H1 (cell line): Measurements from ENCODE around the gene TAF11L3. TPM values are rescaled to one million over a fixed set of nuclear protein-coding genes. Genes with fewer than 3 reads are reported as not detected.

ENCODE experiments used
- CTCF ChIA-PET: fragments of 300-600 bp; sonication (Branson Sonifier 250); formaldehyde crosslinking; loops from one replicate; lab custom pipeline; 2021; ENCODE audit not compliant: partially characterized antibody; lab: Charles Lee
- POLR2A ChIA-PET: fragments of 300-600 bp; sonication (Branson Sonifier 250); formaldehyde crosslinking; loops from one replicate; lab custom pipeline; 2021; ENCODE audit warnings: inconsistent platforms; ENCODE audit not compliant: partially characterized antibody; lab: Charles Lee
- DNase-seq, 2 experiments: peaks; one replicate each; pipeline versions ENCODE4 v3.0.0 to v3.0.0-alpha.2; 2010 to 2022; ENCODE audit warnings: low spot score in 2 of 2, low read depth in 1 of 2, mixed read lengths in 1 of 2
- FAIRE-seq: peaks from 2 replicates; lab custom pipeline; 2011; peaks lifted over from hg19 to GRCh38; lab: Jason Lieb, UNC
- H2AFZ ChIP-seq: 2 replicates; pipeline ENCODE4 v1.8.1; 2012; ENCODE audit warnings: low read length, inconsistent platforms
- H2AK5ac ChIP-seq: 2 replicates; pipeline ENCODE4 v1.6.1; 2013; ENCODE audit warnings: low read depth, low read length
- H2BK120ac ChIP-seq: replicated peaks from 2 replicates; pipeline ENCODE3; 2013; ENCODE audit warnings: low read depth, low read length, inconsistent platforms
- H2BK12ac ChIP-seq: 2 replicates; pipeline ENCODE4 v1.6.1; 2013; ENCODE audit warnings: low read depth, low read length
- H2BK15ac ChIP-seq: 2 replicates; pipeline ENCODE4 v1.6.1; 2013; ENCODE audit warnings: low read length
- H2BK20ac ChIP-seq: 2 replicates; pipeline ENCODE4 v1.6.1; 2013; ENCODE audit warnings: low read length
- H2BK5ac ChIP-seq: 2 replicates; pipeline ENCODE4 v1.6.1; 2013; ENCODE audit warnings: low read depth, low read length
- H3K14ac ChIP-seq: 2 replicates; pipeline ENCODE4 v1.6.1; 2013; ENCODE audit warnings: inconsistent platforms; ENCODE audit not compliant: insufficient read length
- H3K18ac ChIP-seq: 2 replicates; pipeline ENCODE4 v1.6.1; 2013; ENCODE audit warnings: low read length; ENCODE audit errors: extremely low read depth
- H3K23ac ChIP-seq: 2 replicates; pipeline ENCODE4 v1.6.1; 2013; ENCODE audit warnings: inconsistent platforms; ENCODE audit not compliant: insufficient read length
- H3K23me2 ChIP-seq: 2 replicates; pipeline ENCODE4 v1.6.1; 2013; ENCODE audit warnings: low read depth, low read length
- H3K27ac ChIP-seq: 2 replicates; pipeline ENCODE4 v1.6.1; 2011; ENCODE audit warnings: low read depth, low read length, inconsistent platforms
- H3K27me3 ChIP-seq, 4 experiments: replicated peaks in 1 of 4; 1 replicate in 1 of 4; 2 replicates in 3 of 4; pipeline versions ENCODE4 v1.6.1 to v1.8.1; 2011 to 2013; ENCODE audit warnings: low read length in 3 of 4, mild to moderate bottlenecking in 3 of 4, inconsistent platforms in 2 of 4, mixed read lengths in 2 of 4, moderate library complexity in 1 of 4; ENCODE audit not compliant: control insufficient read depth in 3 of 4, insufficient read depth in 3 of 4; ENCODE audit errors: extremely low read depth in 1 of 4
- H3K36me3 ChIP-seq, 4 experiments: 2 replicates each; pipeline versions ENCODE4 v1.6.1 to v1.8.1; 2011 to 2013; ENCODE audit warnings: mild to moderate bottlenecking in 4 of 4, low read length in 3 of 4, moderate library complexity in 2 of 4, control low read depth in 1 of 4, inconsistent platforms in 1 of 4; ENCODE audit not compliant: insufficient read depth in 4 of 4, control insufficient read depth in 2 of 4
- H3K4ac ChIP-seq: replicated peaks from 2 replicates; pipeline ENCODE3; 2013; ENCODE audit warnings: low read length, low read depth, mixed read lengths, inconsistent platforms; ENCODE audit not compliant: insufficient read length
- H3K4me1 ChIP-seq, 4 experiments: replicated peaks in 1 of 4; 1 replicate in 1 of 4; 2 replicates in 3 of 4; pipeline versions ENCODE4 v1.6.1 to v1.8.1; 2011 to 2013; ENCODE audit warnings: low read length in 3 of 4, inconsistent platforms in 2 of 4, mixed read lengths in 1 of 4; ENCODE audit not compliant: insufficient read depth in 4 of 4, control insufficient read depth in 3 of 4
- H3K4me2 ChIP-seq, 2 experiments: 2 replicates each; pipeline versions ENCODE4 v1.6.1 to v1.8.1; 2011 to 2013; ENCODE audit warnings: low read depth in 2 of 2, low read length in 2 of 2, control low read depth in 1 of 2, inconsistent platforms in 1 of 2, mild to moderate bottlenecking in 1 of 2; ENCODE audit not compliant: insufficient read depth in 1 of 2
- H3K4me3 ChIP-seq, 4 experiments: fragments of 200-600, 300-600 bp in 1 of 4; sonication (generic), shearing (Covaris generic), sonication (Bioruptor Twin) in 1 of 4; 2 replicates each; pipeline versions ENCODE4 v1.5.1 to v1.8.1; 2011 to 2016; ENCODE audit warnings: low read length in 4 of 4, low read depth in 3 of 4, control low read depth in 2 of 4, inconsistent platforms in 2 of 4, mild to moderate bottlenecking in 2 of 4, mixed read lengths in 1 of 4, moderate library complexity in 1 of 4; ENCODE audit not compliant: insufficient read depth in 2 of 4; ENCODE audit errors: extremely low read depth in 1 of 4
- H3K56ac ChIP-seq: replicated peaks from 2 replicates; pipeline ENCODE3; 2013; ENCODE audit warnings: low read depth, mild to moderate bottlenecking, mixed read lengths, low read length, inconsistent platforms; ENCODE audit not compliant: insufficient read length
- H3K79me1 ChIP-seq: 2 replicates; pipeline ENCODE4 v1.6.1; 2013; ENCODE audit warnings: low read depth, low read length, control low read depth
- H3K79me2 ChIP-seq, 2 experiments: 2 replicates each; pipeline versions ENCODE4 v1.6.1 to v1.8.1; 2012 to 2013; ENCODE audit warnings: low read length in 2 of 2, mild to moderate bottlenecking in 2 of 2, inconsistent platforms in 1 of 2; ENCODE audit not compliant: insufficient read depth in 2 of 2, control insufficient read depth in 1 of 2
- H3K9ac ChIP-seq, 4 experiments: replicated peaks in 1 of 4; 1 replicate in 1 of 4; 2 replicates in 3 of 4; pipeline versions ENCODE4 v1.6.1 to v1.8.1; 2011 to 2013; ENCODE audit warnings: low read depth in 3 of 4, low read length in 3 of 4, control low read depth in 2 of 4, mild to moderate bottlenecking in 2 of 4, moderate library complexity in 2 of 4, inconsistent platforms in 1 of 4; ENCODE audit errors: extremely low read depth in 1 of 4
- H3K9me3 ChIP-seq, 2 experiments: 2 replicates each; pipeline versions ENCODE4 v1.6.1 to v1.8.1; 2012 to 2013; ENCODE audit warnings: mild to moderate bottlenecking in 2 of 2, moderate library complexity in 2 of 2, control low read depth in 1 of 2, inconsistent platforms in 1 of 2, low read depth in 1 of 2, low read length in 1 of 2, mixed read lengths in 1 of 2; ENCODE audit not compliant: insufficient read depth in 2 of 2
- H4K20me1 ChIP-seq, 2 experiments: replicated peaks in 1 of 2; 2 replicates each; pipeline versions ENCODE3 to v1.8.1; 2011 to 2013; ENCODE audit warnings: inconsistent platforms in 2 of 2, low read length in 2 of 2, mild to moderate bottlenecking in 1 of 2; ENCODE audit not compliant: insufficient read depth in 2 of 2, control insufficient read depth in 1 of 2
- H4K5ac ChIP-seq: 2 replicates; pipeline ENCODE4 v1.6.1; 2013; ENCODE audit warnings: low read length, low read depth, mixed read lengths, inconsistent platforms; ENCODE audit not compliant: insufficient read length
- H4K8ac ChIP-seq: 2 replicates; pipeline ENCODE4 v1.8.0; 2013; ENCODE audit warnings: mild to moderate bottlenecking, moderate library complexity, low read length, inconsistent platforms; ENCODE audit not compliant: insufficient read depth; ENCODE audit errors: extremely low read depth
- H4K91ac ChIP-seq: replicated peaks from 2 replicates; pipeline ENCODE3; 2013; ENCODE audit warnings: low read length, mixed read lengths, inconsistent platforms; ENCODE audit not compliant: insufficient read length
- CHD1 ChIP-seq: IDR thresholded peaks from 2 replicates; pipeline ENCODE4 v1.6.1; 2012; ENCODE audit warnings: low read depth, low read length, improper control_type of control experiment
- MAFK ChIP-seq: IDR thresholded peaks from 2 replicates; pipeline ENCODE4 v1.6.1; 2012; ENCODE audit warnings: low read depth, mild to moderate bottlenecking, improper control_type of control experiment, low read length
- RBBP5 ChIP-seq: IDR thresholded peaks from 2 replicates; pipeline ENCODE4 v1.7.1; 2012; ENCODE audit warnings: low read depth, mild to moderate bottlenecking, inconsistent platforms, low read length, moderate library complexity, borderline replicate concordance
- RNF2 ChIP-seq: fragments of 200-900, 300-1000 bp; sonication (generic); IDR thresholded peaks from 2 replicates; pipeline ENCODE4 v1.7.1; 2016; ENCODE audit warnings: borderline replicate concordance, low read depth, mild to moderate bottlenecking, antibody characterized with exemption, low read length; ENCODE audit not compliant: poor library complexity, severe bottlenecking; ENCODE audit errors: missing control alignments
- RXRA ChIP-seq: IDR thresholded peaks from 2 replicates; pipeline ENCODE4 v1.6.1; 2011; ENCODE audit warnings: low read depth, mild to moderate bottlenecking, low read length, moderate library complexity; ENCODE audit not compliant: insufficient read depth
- SIN3A ChIP-seq, 2 experiments: IDR thresholded peaks in 1 of 2; conservative IDR thresholded peaks in 1 of 2; 2 replicates each; pipeline ENCODE4 v1.6.1; 2011 to 2012; ENCODE audit warnings: low read length in 2 of 2, improper control_type of control experiment in 1 of 2, low read depth in 1 of 2, mild to moderate bottlenecking in 1 of 2
- SIX5 ChIP-seq: IDR thresholded peaks from 2 replicates; pipeline ENCODE4 v1.6.1; 2011; ENCODE audit warnings: mild to moderate bottlenecking, low read depth, low read length
- SP4 ChIP-seq: IDR thresholded peaks from 2 replicates; pipeline ENCODE4 v1.6.1; 2012; ENCODE audit warnings: low read length, inconsistent platforms
- SRF ChIP-seq: IDR thresholded peaks from 2 replicates; pipeline ENCODE4 v1.6.1; 2011; ENCODE audit warnings: mild to moderate bottlenecking, low read depth, low read length, moderate library complexity
- TBP ChIP-seq: IDR thresholded peaks from 2 replicates; pipeline ENCODE4 v1.6.1; 2011; ENCODE audit warnings: low read depth, low read length, improper control_type of control experiment
- TCF12 ChIP-seq: IDR thresholded peaks from 2 replicates; pipeline ENCODE4 v1.6.1; 2011; ENCODE audit warnings: low read depth, mild to moderate bottlenecking, low read length
- YY1 ChIP-seq: IDR thresholded peaks from 2 replicates; pipeline ENCODE4 v1.6.1; 2011; ENCODE audit warnings: low read depth, mild to moderate bottlenecking, low read length
- WGBS, 2 experiments: shearing (Covaris generic) in 1 of 2; methylation state at CpG; one replicate each; pipeline versions ENCODE4 v1.1.6 to v1.1.7; 2013 to 2015; ENCODE audit warnings: low lambda C conversion rate in 2 of 2, mixed read lengths in 2 of 2, inconsistent platforms in 1 of 2, low coverage in 1 of 2, missing lambda C conversion rate in 1 of 2; ENCODE audit not compliant: insufficient replicate concordance in 2 of 2, insufficient coverage in 1 of 2, insufficient read length in 1 of 2; ENCODE audit errors: extremely low coverage in 1 of 2, missing lambda C conversion rate in 1 of 2; 5-methylcytosine and 5-hydroxymethylcytosine counted together
- polyA plus RNA-seq, 7 experiments: library from polyadenylated mRNA; depleted of rRNA in 3 of 7; stranded (reverse) in 5 of 7; unstranded in 2 of 7; fragments of >200 nt in 5 of 7; fragments of 200-250 nt in 2 of 7; gene quantifications; 1 replicate in 5 of 7; 2 replicates in 1 of 7; 4 replicates in 1 of 7; pipeline versions ENCODE4 v1.2.1 to v1.2.3, GENCODE V29; 2011 to 2013; ENCODE audit warnings: missing spikeins in 2 of 7, mixed read lengths in 2 of 7
- total RNA-seq: library from RNA; stranded (reverse); fragmentation: NEBNext Ultra II Directional; extraction: Animal tissue kit (Norgen Biotek cat#: 25700); gene quantifications from 2 replicates; pipeline ENCODE4 v1.2.1, GENCODE V29; 2021

The TAF11L3 gene
- total and polyA plus RNA-seq, 2 of the 8 experiments (the other 6 are each of a cell fraction or from before 2014, with no cell fraction given): not detected

DNA sequence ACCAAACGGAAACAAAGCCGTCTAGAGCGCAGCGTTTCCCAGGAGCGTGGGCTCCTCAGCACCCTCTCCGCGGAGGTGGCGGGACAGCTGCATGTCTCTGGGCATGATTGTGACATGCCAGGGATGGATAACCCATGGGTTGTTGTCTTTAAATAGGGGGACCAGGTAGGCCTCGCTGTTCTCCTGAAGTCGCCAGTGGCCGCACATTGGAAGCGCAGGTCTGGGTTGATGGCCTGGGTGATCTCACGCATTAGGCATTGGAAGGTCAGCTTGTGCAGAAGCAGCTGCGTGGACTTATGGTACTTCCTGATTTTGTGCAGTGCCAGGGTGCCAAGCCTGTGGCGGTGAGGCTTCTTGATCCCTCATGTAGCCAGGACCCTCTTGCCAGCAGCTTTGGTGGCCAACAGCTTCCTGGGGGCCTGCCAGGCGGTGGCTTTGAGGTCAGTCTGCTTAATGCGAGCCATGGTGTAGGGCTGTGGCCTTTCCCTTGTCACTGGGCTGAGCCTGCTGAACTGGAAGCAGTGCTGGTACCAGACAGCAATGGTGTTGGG, 6.3 kb upstream of the TAF11L3 start:
- Histone ChIP-seq H3K79me2 (no peaks in the 10 kb centered on the region), H3K56ac (no peak overlapping the region), H3K18ac (no peak overlapping the region), H3K4me2 (no peak overlapping the region), H3K9me3 (no peaks in the 10 kb centered on the region), H2BK5ac (no peak overlapping the region), H4K8ac (no peak overlapping the region; the same call in 1 of the 2 replicates), H3K14ac (no peak overlapping the region), H3K27me3 (no peaks in the 10 kb centered on the region), H3K36me3 (no peaks in the 10 kb centered on the region), H4K91ac (no peak overlapping the region), H2BK20ac (no peak overlapping the region), H2AK5ac (no peak overlapping the region), H3K23ac (no peak overlapping the region), H3K79me1 (no peaks in the 10 kb centered on the region), H3K4me1 (no peaks in the 10 kb centered on the region), H4K5ac (no peak overlapping the region), H2BK15ac (no peak overlapping the region), H2BK12ac (no peak overlapping the region), H3K4ac (no peak overlapping the region), H3K4me3 (no peak overlapping the region), H3K23me2 (no peaks in the 10 kb centered on the region), H2BK120ac (no peak overlapping the region), H3K9ac (no peak overlapping the region), H4K20me1 (no peaks in the 10 kb centered on the region), H2AFZ (no peak overlapping the region), H3K27ac (no peak overlapping the region)
- ChIA-PET POLR2A (no interaction called here), CTCF (interaction anchor here (1.0 kb wide), 1 partner anchor 45 kb away, joined by 3 read pairs; no protein-coding TSS in a partner anchor)
- no peak for DNase-seq
- no peak for FAIRE-seq
- WGBS, 2 experiments: 92% methylated on average over 17 of the region's 17 CpGs; no CpG with 5 or more reads in 1 of the 2 experiments
- TF ChIP-seq RNF2: no peak
- no peak for TF ChIP-seq TCF12
- TF ChIP-seq YY1: no peak
- no peak for TF ChIP-seq SIX5
- no peak for TF ChIP-seq RXRA
- no peak for TF ChIP-seq MAFK
- no peak for TF ChIP-seq SRF
- TF ChIP-seq SIN3A (conservative IDR thresholded peaks at IDR 0.05 in 1 of 2, IDR thresholded peaks at IDR 0.05 in 1 of 2; ENCODE audit: low read depth in 1 of 2, low read length in 2 of 2): no peak
- no peak for TF ChIP-seq RBBP5
- TF ChIP-seq CHD1: no peak
- TF ChIP-seq TBP: no peak
- TF ChIP-seq SP4: no peak
